Umbilical cord (tissue), 2 donors: ENCODE results near the gene LDB2. TPM values are rescaled to one million over a fixed set of nuclear protein-coding genes. Genes with fewer than 3 reads are reported as not detected.
"Not testable (repeated sequence)": the region's sequence is repeated elsewhere in the genome, so short reads cannot be mapped to it uniquely, and the experiment has no call there.

Source experiments
- DNase-seq: peaks from one replicate; pipeline ENCODE4 v3.0.0-alpha.2; 2015; ENCODE audit warnings: low spot score
- total RNA-seq: library from RNA; depleted of rRNA; stranded (reverse); fragments of >200 nt; gene quantifications from one replicate; pipeline ENCODE4 v1.2.3, GENCODE V29; 2014; ENCODE audit warnings: low replicate concordance; ENCODE audit not compliant: insufficient read depth

Gene LDB2
- total RNA-seq, 1 donor from 2014 or later = 12.0 TPM

DNA sequence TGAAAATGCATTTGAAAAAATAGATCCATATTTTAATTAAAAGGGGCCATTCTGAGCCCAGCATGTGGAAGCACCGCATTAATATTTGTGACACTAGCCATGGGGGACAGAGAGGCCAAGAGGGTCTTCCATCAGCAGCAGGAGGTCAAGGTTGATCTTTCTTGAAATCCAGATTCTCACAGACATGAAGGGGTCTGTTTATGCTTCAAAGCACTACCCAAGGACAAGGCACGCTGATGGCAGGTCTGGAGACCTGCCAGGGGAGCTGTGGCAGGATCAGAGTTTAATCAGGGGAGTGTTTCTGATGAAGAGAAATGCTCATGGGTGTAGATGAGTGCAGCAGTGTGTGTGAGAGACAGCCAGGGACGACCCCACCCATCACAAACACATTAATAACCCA, 243.3 kb downstream of the LDB2 start:
- DNase-seq = no peak

DNA sequence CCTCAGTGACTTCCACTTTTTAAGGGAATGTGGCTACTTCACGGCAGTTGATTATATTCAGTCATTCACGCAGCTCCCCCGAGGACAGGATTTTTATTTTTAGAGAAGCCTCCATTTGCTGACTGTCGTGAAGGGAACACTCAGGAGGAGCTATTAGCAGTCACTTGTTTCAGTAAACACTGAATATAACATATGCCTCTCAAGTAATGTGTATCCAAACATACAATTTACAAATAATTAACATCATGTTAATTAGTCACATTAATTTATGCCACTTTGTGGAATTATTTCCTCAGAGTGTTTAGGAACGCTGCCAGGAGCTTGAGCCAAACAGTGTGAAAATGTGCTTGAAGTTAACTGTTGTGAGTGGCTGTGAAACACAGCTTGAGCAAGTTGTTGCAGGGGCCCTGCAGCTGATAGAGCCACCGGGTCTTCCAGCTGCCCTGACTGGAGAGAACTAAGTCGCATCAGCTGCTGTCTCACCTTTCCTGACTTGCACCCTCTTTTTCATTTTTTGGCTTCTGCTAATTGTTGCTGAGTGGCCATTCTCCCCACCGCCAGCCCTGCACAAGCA, 245.6 kb downstream of the LDB2 start:
- no peak for DNase-seq

DNA sequence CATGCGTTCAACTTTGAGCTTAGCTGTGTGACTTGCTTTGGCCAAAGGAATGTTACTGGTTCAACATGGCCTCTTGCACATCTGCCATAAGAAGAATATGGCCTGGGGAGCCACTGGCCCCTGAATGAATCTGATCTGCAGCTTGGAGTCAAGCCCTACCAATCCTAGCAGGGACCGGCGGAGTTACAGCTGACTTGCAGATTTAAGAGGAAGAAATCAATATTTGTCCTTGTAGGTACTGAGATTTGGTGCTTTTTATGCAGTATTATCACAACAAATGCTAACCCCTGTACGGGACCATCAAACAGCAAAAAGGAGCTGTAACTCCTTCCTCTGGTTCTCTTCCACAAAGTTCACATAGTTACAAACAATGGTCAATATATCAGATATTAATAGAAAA, 252.0 kb downstream of the LDB2 start:
- no peak for DNase-seq

DNA sequence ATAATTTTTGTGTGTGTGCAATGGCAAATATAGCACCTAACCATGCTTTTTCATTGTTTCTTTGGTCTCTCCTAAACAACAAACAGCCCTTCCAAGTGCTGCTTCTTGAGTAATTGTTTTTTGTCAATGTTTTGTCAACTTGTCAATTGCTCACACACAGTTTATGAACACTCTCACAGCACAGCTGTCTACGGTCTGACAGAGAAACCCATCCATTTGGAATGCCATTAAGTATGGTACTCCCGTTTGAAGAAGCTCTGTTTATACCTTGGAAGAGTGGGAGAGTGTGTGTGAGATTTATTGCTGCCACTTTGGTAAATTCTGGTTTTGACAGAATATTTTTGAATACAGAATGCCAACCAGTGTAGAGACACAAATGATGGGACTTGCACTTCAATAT, 254.6 kb downstream of the LDB2 start:
- DNase-seq = no peak

DNA sequence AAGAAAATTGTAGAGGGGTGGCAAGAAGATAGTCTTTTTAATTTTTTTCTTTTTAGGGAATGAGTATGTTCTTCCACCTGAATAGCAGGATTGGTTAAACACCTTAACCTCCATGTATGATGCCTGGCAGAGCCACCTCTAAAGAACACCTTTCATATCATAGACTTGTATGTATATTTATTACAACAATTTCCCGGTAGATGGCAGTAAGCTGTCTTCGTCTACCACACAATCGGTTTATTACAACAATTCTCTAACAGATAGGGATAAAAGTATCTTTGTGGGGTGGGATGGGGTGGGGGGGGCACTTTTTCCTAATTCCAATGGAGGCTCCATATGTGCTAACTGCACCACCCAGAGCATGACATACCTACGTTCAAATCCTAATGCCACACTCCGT, 255.5 kb downstream of the LDB2 start:
- no peak for DNase-seq

DNA sequence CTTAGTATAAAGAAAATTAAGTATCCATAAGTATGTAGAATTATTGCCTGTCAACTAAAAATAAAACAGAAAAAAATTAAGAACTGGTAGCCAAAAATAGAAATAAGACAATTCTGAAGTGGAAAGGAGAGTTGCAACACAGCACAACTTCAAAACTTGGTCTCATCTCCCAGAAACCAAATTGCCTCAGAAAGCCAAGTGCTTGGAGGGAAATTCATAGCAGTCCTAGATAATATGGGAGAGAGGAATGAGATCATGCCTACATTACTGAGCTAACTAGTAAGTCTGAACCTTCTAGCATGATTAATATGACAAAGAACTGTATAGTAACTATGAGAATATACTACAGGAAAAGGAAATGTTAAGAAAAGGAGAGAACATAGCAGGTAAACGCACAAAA, 256.5 kb downstream of the LDB2 start:
- peak; percentile 61 for DNase-seq

DNA sequence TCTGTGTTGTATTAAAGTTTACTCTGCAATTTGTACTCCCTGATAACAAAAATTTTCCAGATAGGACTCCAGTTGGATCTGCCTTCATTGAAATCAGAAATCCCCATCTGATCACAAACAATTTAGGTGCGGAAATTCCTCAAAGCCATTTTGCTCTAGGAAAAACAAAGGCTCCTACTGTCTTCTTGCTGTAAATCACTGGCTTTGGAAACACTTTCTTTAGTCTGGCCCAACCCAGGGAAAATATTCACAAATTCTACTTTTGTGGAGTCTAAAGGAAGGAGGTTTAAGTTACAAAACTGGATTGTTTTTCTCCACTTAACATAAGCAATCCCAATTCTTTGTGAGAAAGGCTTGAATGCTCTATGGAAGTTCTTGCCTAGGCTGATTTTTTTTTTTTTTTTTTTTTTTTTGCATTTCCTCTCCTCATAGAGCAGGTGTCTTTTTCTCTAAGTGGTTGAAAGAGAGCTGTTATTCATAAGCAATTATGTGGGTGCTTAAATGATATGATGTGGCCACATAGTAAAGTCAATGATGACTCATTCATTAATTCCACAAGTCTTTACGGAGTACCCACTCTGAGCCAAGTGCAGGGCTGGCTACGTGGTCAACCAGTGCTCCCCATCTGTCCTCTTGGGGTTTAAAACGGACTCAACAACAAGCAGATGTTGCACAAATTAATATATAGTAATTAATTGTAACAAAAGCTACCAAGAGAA, 261.4 kb downstream of the LDB2 start:
- no peak for DNase-seq

DNA sequence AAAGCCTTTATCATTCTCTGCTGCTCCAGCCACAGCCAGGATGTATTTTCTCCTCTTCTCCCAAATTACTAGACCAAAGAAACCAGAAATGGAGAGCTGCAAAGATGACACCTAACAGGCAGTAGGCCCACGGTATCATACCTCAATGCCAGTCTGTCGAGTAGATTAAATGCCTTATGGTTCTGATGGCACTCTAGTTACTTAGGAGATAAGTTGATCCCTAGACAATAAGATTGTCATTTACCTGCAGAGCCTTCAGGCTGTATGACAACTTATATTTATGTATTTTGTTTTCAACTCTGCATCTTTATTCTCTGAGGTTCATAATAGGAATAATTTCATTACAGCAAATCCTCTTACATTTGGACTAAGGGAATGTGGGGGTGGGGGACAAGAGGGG, 262.1 kb downstream of the LDB2 start:
- DNase-seq = no peak

DNA sequence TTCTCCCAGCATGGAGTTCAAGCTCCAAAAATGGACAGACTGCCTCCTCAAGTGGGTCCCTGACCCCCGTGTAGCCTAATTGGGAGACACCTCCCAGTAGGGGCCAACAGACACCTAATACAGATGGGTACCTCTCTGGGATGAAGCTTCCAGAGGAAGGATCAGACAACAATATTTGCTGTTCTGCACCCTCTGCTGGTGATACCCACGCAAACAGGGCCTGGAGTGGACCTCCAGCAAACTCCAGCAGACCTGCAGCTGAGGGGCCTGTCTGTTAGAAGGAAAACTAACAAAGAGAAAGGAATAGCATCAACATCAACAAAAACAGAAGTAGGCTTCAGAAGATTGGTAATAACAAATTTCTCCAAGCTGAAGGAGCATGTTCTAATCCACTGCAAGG, 269.2 kb downstream of the LDB2 start:
- DNase-seq = not testable (repeated sequence)

DNA sequence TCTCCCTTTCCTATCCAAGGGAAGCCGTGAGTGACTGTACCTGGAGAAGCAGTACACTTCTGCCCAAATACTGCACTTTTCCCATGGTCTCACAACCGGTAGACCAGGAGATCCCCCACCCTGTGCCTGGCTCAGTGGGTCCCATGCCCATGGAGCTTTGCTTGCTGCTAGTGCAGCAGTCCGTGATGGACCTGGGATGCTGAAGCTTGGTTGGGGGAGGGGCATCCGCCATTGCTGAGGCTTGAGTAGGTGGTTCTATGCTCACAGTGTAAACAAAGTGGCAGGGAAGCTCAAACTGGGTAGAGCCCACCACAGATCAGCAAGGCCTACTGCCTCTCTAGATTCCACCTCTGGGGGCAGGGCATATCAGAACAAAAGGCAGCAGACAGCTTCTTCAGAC, 269.6 kb downstream of the LDB2 start:
- not testable (repeated sequence) for DNase-seq

DNA sequence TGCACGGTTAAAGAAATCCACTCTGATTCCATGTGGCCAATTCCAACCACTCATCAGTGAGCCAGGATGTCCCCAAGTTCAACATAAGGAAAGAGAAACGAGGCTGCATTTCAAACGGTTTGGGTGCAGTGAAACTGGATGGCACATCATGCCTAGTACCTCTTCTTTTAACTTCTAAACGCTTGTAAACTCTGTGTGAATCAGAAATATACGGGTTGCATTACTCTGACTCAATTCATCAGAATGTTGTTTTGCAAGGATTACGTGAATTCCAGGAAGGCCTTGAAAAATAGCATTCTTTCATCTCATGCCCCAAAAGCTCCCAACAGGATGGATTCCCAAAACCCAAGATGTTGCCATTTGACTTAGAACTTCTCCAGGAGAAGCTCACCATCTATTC, 270.4 kb downstream of the LDB2 start:
- DNase-seq = peak; percentile 47

DNA sequence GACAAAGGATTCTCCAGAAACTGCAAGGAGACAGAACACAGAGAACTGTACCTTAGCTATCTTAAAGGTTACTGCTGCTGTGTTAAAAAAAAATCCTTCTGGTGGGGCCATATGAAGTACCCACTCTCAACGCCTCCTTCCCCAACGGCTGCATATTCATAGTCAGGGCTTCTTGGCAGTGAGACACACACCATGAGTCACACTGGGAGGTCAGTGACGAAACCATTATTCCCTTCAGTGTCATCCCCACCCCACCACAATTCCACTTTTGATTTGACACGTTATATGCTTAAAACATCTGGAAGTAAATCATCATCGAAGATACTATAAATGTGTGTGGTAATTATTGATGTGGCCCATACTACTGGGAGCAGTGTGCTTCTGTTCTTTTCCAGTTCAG, 271.5 kb downstream of the LDB2 start:
- peak; percentile 28 for DNase-seq

DNA sequence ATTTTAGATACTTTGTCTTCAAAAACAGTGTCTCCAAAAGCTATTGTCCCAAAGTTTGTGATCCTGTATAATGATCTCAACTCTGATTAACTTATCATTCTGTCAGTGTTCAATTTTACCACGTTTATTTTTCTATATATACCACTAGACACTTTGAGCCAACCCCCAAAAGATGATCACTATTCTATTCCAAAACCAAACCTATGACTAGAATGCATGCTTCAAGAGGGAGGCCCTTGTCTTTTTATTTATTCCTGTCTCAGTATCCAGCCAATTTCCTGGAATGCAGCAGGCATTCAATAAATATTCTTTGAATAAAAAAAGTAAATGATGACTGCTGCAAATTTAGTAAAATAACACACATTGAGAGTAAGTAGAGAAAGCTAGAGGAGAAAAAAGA, 275.6 kb downstream of the LDB2 start:
- DNase-seq = no peak

DNA sequence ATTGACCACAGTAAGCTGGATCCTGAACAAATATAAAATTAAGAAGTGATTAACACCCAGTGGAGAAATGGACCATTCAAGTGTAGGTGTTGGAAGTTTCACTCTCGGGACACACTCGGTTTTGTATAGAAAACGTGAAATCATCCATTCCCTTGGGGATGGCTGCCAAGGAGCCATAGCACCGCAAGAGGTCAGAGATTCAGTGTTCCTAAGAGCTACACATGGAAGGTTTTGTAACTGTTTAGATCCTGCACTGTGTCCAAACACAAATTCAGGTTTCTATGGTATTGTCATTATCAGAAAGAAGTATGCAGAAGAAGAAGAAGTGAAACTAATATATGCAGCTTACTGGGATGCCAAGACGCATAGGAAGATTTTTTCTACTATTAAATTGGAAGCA, 281.0 kb downstream of the LDB2 start:
- no peak for DNase-seq

DNA sequence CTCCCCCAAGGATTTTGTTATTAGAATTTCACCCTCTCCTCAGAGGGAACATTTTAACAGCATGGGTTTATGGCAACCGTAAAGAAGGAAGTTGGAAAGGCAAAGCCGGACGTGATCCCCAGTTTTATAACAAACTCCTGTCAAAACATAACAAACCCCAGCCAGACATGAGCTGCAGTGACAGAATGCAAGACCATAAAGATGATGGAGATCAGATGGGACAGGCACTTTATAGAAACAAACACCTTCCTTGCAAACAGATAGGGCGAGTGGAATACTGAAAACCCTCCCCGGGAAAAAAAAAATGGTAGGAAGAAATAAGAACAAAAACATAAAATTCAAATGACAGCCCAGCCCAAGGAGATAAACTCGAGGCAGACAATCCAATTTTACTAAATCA, 281.4 kb downstream of the LDB2 start:
- peak; percentile 75 for DNase-seq

DNA sequence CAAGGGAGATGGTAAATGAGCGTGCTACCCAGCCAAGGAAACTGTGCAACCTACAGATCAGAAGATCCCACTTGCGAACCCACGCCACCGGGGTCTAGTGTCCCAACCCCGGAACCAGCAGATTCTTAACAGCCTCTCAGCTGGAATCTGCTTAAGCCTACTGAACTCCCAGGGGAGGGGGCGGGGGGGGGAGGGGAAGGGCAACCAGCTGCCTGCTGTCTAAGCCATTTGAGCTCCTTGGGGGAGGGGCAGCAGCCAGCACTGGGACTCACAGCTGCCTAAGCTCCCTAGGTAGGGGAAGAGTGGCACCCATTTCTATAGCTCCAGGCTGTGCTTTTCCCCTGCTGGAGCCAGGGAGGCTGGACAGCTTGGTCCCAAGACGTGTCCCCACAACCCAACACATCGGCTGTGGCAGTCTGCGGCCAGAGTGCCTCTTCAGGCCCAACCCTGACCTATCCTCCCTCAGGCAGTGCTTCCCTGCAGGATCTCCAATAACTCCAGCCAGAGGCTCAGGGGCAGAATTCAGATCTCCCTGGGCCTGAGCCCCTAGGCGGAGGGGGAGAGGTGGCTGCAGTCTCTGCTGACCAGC, 289.2 kb downstream of the LDB2 start:
- no peak for DNase-seq

DNA sequence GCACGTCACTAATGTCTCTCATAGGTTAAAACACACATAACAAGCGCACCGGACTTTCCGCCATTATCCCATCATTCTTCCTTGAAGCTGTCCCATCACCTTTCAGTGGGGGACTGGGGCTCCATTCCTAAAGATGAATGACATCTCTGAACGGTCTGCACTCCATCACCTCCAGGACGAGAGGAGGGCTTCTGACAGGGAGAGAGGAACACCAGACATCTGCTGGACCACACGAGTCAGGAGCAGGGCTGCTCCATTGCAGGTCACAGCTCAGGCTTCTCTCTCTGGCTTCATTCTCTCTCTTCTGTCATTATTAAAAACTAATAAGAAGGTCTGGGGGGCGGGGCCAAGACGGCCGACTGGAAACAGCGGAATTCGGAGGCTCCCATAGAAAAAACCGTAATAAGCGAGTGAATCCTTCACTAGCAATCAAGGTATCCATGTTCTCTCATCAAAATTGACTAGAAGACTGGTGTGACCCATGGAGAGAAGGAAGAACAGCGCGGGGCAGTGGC, 289.8 kb downstream of the LDB2 start:
- DNase-seq = no peak

DNA sequence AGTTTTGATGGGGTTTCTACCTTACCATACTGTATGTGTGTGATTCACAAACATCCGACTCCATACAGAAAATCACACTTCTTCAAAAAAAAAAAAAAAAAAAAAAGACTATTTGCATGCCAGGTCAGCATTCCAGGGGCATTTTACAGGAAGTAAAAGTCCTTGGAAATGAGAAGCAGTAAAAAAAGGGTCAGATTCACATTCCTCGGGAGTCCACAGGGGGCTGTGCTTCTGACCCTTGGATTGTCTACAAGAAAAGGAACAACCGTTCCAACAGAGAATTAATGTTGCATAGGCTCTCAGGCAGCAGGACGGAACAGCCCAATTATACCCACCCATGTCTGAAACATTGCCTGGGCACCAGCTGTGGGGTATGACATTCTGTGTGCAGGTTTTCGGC, 290.3 kb downstream of the LDB2 start:
- DNase-seq = no peak

DNA sequence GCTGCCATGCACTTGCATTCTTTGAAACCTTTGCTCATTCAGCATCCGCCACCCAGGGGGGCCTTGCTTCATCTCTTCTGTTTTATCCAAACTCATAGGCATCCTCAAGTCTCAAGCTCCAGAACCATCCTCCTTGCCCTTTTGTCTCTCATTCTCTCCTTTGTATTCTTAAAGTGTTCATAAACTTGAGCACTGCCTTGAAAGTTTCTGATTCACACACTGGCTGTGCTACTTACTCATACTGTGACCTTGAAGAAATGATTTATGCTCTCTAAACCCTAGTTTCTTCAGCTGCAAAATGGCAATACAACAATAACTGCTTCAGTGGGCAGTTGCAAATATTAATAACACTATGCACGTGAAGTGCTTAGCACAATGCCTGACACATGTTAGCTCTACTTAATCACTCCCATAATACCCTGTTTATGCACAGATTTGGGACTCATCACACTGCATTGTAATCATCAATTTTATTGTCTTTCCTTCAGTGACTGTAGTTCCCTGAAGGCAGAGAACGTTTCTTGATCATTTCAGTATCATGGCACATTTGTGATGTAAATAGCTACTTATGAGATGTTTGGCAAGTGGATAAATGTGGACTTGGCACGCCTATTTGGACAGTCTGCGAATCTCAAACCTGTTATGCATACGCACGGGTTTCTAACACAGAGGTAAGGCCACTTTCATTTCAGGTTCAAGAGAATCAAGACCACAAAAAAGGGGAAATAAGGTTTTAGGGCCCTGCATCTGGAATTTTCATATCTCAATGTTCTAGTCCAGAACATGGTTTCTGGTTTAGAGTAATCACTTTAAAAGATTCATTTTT, 291.0 kb downstream of the LDB2 start:
- DNase-seq = no peak

DNA sequence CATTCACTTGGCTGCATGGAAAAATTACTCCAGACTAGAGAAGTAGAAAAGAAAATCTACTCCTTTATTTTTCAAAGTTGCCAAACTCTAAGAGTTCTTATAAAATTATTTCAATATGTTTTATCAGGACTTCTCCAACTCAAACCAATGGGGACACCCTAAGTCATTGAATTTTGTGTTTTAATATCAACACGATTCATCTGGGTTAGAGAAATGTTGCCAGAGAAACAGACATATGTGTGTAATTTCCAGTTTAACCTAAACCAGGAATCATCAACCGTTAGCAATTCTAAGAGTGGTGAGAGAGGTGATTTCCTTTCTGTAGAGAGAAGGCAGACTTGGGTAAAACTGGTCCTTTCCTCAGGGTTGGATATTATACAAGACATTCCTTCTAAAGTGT, 291.8 kb downstream of the LDB2 start:
- DNase-seq = no peak

DNA sequence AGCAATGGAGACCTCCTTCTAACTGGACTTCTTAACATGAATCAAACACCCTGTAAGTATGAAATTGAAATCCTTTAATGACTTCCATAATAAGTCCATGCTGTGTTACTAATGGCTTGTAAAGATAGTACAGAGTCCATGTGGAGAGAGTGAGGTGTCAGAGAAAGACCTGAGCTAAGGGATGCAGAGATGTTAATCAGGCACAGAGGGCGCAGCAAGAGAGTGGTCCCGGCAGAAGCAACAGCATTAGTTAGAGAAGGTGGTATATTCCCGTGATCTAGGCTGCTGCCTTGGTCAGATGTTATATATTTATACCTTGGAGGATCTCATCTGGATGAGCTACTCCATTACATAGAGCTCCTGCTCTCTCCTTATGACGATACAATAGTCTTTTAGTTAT, 295.3 kb downstream of the LDB2 start:
- DNase-seq = no peak

DNA sequence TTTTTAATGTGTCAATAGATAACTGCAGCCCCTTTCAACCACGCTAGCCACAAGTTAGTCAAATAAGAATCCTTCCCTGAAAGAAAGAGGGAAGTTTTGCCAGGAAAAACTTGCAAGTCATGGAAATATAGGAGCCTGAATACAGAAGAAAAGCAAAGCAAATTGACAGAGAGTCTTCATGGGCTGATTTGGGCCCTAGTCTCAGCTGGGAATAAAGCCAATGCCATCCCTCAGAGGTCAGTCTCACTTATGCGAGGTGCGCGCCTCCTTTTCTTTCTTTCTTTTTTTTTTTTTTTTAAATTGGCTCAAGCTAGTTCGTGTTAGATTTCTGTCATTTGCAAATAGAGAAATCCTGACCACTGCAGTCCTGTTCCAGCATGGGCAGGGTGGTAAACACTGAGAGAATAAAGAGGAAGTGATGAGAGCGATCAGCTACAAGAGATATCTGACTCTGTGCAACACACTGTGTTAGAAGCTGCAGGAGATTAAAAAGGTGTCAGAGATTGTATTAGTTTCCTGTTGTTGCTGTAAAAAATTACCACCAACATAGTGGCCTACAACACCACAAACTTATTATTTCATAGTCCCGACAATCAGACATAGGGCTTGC, 299.7 kb downstream of the LDB2 start:
- no peak for DNase-seq
